Endothelial cell (in vitro differentiated cells): ENCODE results near the gene PPDPF. TPM values are rescaled to one million over a fixed set of nuclear protein-coding genes. Genes with fewer than 3 reads are reported as not detected.
A peak's percentile ranks its signal among the peaks of the same experiment; 100 is the strongest.

Experiments used
- DNase-seq: peaks from one replicate; pipeline ENCODE4 v3.0.0; 2021; ENCODE audit warnings: low spot score
- H3K27ac Mint-ChIP-seq: one replicate; pipeline ENCODE4 v1.8.0; 2021; ENCODE audit warnings: mixed read lengths, inconsistent platforms; ENCODE audit not compliant: unreplicated experiment
- H3K27me3 Mint-ChIP-seq: one replicate; pipeline ENCODE4 v1.8.0; 2021; ENCODE audit warnings: mild to moderate bottlenecking, moderate library complexity, mixed read lengths, inconsistent platforms; ENCODE audit not compliant: unreplicated experiment
- H3K36me3 Mint-ChIP-seq: one replicate; pipeline ENCODE4 v1.8.0; 2021; ENCODE audit warnings: mild to moderate bottlenecking, low read depth, mixed read lengths, inconsistent platforms; ENCODE audit not compliant: unreplicated experiment
- H3K4me1 Mint-ChIP-seq: one replicate; pipeline ENCODE4 v1.8.0; 2021; ENCODE audit warnings: mild to moderate bottlenecking, mixed read lengths, inconsistent platforms; ENCODE audit not compliant: unreplicated experiment
- H3K4me3 Mint-ChIP-seq: one replicate; pipeline ENCODE4 v1.8.0; 2021; ENCODE audit warnings: mild to moderate bottlenecking, mixed read lengths, inconsistent platforms; ENCODE audit not compliant: unreplicated experiment
- H3K9me3 Mint-ChIP-seq: one replicate; pipeline ENCODE4 v1.8.0; 2021; ENCODE audit warnings: mixed read lengths, inconsistent platforms; ENCODE audit not compliant: unreplicated experiment
- total RNA-seq: library from RNA; stranded (reverse); fragmentation: NEBNext Ultra II Directional; extraction: Animal tissue kit (Norgen Biotek cat#: 25700); gene quantifications from one replicate; pipeline ENCODE4 v1.2.1, GENCODE V29; 2021; ENCODE audit not compliant: unreplicated experiment
- TF ChIP-seq, protein P1 (sequence below): fragments of 200-600 bp; sonication (generic); IDR thresholded peaks from one replicate; pipeline ENCODE4 v1.5.0; 2021; ENCODE audit warnings: antibody characterized with exemption; ENCODE audit not compliant: unreplicated experiment

The PPDPF gene
- total RNA-seq, 1 donor from 2014 or later = 151 TPM

DNA sequence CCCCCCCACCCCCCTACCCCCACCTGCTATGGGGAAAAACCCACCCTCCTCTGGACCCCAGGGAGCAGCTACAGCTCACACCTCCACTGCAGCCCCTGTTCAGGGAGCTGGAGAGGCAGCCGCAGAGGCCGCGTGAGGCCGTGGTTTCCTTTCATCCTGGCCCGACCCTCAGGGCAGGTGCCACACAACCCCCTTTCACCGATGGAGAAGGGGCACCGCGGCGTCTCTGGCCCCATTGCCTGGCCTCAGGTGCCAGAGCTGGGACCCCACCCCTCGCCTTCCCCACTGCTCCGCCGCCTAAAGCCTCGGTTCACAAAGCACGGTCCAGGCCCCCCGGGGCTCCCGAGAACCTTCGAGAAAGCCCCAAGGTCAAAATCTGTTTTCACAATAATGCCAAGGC, 36.3 kb upstream of the PPDPF start:
- Mint-ChIP-seq H3K4me1 (no peaks in the 10 kb centered on the region), H3K27ac (no peak overlapping the region), H3K27me3 (peaks cover 5% of the 10 kb centered on the region), H3K4me3 (no peak overlapping the region), H3K36me3 (no peaks in the 10 kb centered on the region), H3K9me3 (no peaks in the 10 kb centered on the region)
- TF ChIP-seq, protein P1, sequence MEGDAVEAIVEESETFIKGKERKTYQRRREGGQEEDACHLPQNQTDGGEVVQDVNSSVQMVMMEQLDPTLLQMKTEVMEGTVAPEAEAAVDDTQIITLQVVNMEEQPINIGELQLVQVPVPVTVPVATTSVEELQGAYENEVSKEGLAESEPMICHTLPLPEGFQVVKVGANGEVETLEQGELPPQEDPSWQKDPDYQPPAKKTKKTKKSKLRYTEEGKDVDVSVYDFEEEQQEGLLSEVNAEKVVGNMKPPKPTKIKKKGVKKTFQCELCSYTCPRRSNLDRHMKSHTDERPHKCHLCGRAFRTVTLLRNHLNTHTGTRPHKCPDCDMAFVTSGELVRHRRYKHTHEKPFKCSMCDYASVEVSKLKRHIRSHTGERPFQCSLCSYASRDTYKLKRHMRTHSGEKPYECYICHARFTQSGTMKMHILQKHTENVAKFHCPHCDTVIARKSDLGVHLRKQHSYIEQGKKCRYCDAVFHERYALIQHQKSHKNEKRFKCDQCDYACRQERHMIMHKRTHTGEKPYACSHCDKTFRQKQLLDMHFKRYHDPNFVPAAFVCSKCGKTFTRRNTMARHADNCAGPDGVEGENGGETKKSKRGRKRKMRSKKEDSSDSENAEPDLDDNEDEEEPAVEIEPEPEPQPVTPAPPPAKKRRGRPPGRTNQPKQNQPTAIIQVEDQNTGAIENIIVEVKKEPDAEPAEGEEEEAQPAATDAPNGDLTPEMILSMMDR = no peak
- DNase-seq = no peak

DNA sequence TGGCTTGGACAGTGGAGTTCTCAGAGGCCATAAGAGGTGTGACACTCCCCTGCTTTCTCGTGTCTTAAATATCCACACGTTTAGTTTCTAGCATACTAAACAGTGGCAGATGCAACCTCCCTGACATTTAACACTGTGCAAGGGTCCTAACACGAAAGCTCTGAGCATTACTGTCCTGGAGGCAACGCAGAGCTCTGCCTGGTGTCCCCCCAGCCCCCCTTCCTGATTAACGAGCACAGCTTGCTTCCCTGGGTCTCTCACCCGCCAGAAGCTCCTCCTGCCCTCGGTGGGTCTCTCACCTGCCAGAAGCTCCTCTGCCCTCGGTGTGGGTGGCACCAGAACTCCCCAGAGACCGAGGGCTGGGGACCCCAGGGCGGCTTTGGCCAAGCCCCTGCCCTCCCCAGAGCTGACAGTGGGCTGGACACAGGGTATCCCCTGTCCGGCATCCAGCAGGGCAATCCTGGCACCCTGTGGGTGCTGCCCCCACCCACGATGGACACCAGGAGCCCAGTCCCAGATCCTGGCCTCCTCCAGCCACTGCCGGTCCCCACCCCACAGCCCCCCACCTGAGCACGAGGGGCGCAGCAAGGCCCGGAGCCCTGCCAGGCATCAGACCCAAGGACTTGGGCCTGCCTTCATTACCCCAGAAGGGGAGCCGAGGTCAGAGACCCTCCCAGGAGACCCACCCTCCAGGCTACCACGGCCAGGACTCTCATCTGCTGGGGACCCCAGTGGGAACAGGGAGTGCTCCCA, 35.7 kb upstream of the PPDPF start:
- no peak overlapping the region for H3K4me3 Mint-ChIP-seq
- H3K4me1 Mint-ChIP-seq = no peaks in the 10 kb centered on the region
- DNase-seq = no peak
- peaks cover 5% of the 10 kb centered on the region for H3K27me3 Mint-ChIP-seq
- H3K27ac Mint-ChIP-seq = no peak overlapping the region
- H3K36me3 Mint-ChIP-seq = no peaks in the 10 kb centered on the region
- H3K9me3 Mint-ChIP-seq = no peaks in the 10 kb centered on the region
- TF ChIP-seq, protein P1 = no peak

DNA sequence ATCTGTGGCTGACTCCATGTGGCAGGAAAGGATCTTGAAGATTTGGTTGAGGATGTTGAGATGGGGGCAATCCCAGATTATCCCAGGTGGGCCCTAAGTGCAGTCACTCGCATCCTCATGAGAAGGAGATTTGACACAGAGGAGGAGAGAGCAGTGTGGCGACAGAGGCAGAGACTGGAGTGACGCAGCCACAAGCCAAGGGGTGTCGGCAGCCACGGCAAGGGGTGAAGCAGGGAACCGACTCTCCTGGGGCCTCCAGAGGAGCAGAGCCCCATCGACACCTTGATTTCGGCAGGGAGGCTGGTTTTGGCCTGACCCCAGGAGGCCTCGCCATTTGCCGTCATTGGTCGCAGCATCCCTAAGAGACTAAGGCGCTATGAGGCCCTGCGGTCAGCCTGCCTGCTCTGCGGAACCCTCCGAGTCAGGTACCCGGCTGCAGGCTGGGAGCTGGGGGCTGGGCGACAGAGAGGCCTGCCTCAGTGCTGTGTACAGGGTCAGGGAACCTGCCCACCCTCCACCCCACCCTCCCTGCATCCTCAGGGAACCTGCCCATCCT, 34.2 kb upstream of the PPDPF start:
- Mint-ChIP-seq H3K9me3 (no peaks in the 10 kb centered on the region), H3K4me3 (no peak overlapping the region), H3K36me3 (no peaks in the 10 kb centered on the region), H3K27ac (peak overlapping the region; percentile 74), H3K4me1 (no peaks in the 10 kb centered on the region), H3K27me3 (peaks cover 4% of the 10 kb centered on the region)
- TF ChIP-seq, protein P1 = no peak
- no peak for DNase-seq

DNA sequence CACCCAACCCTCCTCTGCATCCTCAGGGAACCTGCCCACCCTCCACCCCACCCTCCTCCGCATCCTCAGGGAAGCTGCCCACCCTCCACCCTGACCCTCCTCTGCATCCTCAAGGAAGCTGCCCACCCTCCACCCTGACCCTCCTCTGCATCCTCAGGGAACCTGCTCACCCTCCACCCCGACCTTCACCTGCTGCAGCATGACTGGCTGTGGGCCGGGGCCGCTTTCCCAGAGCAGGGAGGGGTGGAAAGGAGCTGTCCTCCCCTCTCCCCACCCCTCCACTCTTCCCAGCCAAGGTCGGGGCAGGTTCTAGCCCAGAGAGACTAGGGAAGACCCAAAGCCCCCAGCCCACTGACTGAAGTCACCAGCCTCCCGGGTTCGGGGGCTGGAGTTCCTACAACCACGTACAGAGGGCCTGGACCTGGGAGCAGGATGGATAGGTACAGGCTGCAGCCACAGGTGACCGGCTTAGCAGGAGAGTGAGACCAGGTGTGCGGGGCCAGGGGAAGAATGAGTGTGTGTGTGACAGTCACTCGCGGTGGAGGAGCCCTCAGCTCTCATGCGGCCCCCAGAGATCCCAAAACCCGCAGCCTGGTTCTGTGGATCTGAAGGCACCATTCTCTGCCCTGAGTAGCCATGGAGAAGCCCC, 33.3 kb upstream of the PPDPF start:
- Mint-ChIP-seq H3K9me3 (no peaks in the 10 kb centered on the region), H3K27ac (no peak overlapping the region), H3K27me3 (peaks cover 9% of the 10 kb centered on the region), H3K36me3 (peaks cover 8% of the 10 kb centered on the region), H3K4me1 (no peaks in the 10 kb centered on the region), H3K4me3 (no peak overlapping the region)
- no peak for DNase-seq
- TF ChIP-seq, protein P1 = no peak

DNA sequence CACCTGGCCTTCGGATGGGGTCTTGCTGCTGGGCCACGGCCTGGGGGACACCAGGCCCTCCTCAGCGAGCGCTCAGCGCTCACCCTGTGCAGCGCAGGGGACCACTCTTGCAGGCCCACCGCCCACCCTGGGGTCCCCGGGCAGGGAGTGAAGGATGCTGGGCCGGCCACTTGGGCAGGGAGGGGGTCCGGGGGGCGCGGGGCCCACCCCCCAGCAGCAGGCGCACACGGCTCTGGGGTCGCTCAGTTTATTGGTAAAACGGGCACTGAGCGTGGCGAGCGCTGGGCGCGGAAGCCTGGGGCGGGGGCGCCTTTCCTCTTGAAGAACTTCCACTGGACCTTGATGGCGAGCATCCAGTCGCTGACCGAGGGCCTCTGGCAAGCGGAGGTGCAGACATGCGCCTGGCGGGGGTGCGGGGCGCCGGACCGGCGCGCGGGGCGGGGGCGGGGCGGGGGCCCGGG, 32.8 kb upstream of the PPDPF start:
- Mint-ChIP-seq H3K4me1 (no peaks in the 10 kb centered on the region), H3K4me3 (no peak overlapping the region), H3K27ac (no peak overlapping the region), H3K9me3 (no peaks in the 10 kb centered on the region), H3K36me3 (peaks cover 14% of the 10 kb centered on the region), H3K27me3 (peaks cover 8% of the 10 kb centered on the region)
- DNase-seq = no peak
- TF ChIP-seq, protein P1 = no peak
